ENCODE measurements around the gene HEXIM1. TPM values are rescaled to one million over a fixed set of nuclear protein-coding genes. Genes with fewer than 3 reads are reported as not detected.

HEXIM1 gene
- polyA plus RNA-seq, 1 donor, result 36.1 TPM

DNA sequence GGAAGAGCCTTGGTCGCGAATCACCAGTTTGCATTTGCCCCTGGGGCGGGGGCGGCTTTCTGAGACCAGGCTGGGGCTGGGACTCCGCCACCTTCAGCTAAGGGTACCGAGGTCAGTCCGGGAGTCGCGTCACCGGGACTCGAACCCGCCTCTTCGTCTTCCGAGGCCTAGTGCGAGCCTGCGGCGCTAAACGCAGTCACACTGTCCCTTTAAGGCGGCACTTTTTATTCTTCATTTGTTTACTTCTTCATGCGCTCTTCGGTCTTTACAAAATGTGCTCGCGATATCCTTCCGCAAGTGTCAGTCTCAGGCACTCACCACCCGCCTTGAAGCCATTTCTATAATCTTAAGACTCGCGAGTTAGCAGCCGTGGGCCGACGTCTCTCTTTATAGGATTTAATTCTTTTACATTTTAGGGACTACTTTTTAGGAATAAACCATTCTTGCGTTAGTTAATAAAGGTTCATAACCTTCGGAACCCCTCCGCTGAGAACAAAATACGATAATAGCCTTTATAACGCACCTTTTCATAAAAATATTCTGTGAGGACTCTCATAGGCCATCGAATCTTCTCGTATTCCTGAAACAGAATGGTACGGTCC lies 593 bp upstream of the HEXIM1 start:
- no peaks in the 10 kb centered on the region for H3K9me3 ChIP-seq (ENCODE audit: control insufficient read depth, low read depth, low read length)
- H3K36me3 ChIP-seq (ENCODE audit: control insufficient read depth, insufficient read depth, low read length), result no peaks in the 10 kb centered on the region
- peaks cover 42% of the 10 kb centered on the region for H3K4me1 ChIP-seq (ENCODE audit: control insufficient read depth, insufficient read depth, low read length)
- peak overlapping the region; percentile 92 for H3K27ac ChIP-seq (ENCODE audit: low read length)
- H3K4me3 ChIP-seq (ENCODE audit: low read length), result peak overlapping the region; percentile 62
- no peaks in the 10 kb centered on the region for H3K27me3 ChIP-seq (ENCODE audit: control insufficient read depth, insufficient read depth, low read length)
- DNase-seq, result peak; percentile 90 to 94
- WGBS (ENCODE audit: insufficient coverage, low lambda C conversion rate), result 0% methylated on average over 1 of the region's 38 CpGs

DNA sequence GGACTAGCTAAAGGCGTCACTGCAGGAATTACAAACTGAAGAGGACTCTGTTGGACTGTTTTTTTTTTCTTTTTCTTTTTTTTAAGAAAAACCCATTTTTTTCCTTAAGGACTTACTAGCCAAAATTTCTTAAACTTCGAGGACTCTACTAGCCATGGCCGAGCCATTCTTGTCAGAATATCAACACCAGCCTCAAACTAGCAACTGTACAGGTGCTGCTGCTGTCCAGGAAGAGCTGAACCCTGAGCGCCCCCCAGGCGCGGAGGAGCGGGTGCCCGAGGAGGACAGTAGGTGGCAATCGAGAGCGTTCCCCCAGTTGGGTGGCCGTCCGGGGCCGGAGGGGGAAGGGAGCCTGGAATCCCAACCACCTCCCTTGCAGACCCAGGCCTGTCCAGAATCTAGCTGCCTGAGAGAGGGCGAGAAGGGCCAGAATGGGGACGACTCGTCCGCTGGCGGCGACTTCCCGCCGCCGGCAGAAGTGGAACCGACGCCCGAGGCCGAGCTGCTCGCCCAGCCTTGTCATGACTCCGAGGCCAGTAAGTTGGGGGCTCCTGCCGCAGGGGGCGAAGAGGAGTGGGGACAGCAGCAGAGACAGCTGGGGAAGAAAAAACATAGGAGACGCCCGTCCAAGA lies 878 bp downstream of the HEXIM1 start:
- H3K9me3 ChIP-seq (ENCODE audit: control insufficient read depth, low read depth, low read length), result no peaks in the 10 kb centered on the region
- H3K27me3 ChIP-seq (ENCODE audit: control insufficient read depth, insufficient read depth, low read length), result no peaks in the 10 kb centered on the region
- 0% methylated on average over 2 of the region's 32 CpGs for WGBS (ENCODE audit: insufficient coverage, low lambda C conversion rate)
- H3K36me3 ChIP-seq (ENCODE audit: control insufficient read depth, insufficient read depth, low read length), result no peaks in the 10 kb centered on the region
- peak overlapping the region; percentile 65 for H3K4me3 ChIP-seq (ENCODE audit: low read length)
- H3K27ac ChIP-seq (ENCODE audit: low read length), result peak overlapping the region; percentile 97
- DNase-seq, result peak; percentile 87 to 91
- H3K4me1 ChIP-seq (ENCODE audit: control insufficient read depth, insufficient read depth, low read length), result peaks cover 34% of the 10 kb centered on the region

GRCh38 chr17:45149669-45150664 lies 1.7 kb downstream of the HEXIM1 start:
- 3% methylated on average over 6 of the region's 56 CpGs for WGBS (ENCODE audit: insufficient coverage, low lambda C conversion rate)
- peaks cover 28% of the 10 kb centered on the region for H3K4me1 ChIP-seq (ENCODE audit: control insufficient read depth, insufficient read depth, low read length)
- peak in 1 of 2 donors; percentile 87 for DNase-seq

DNA sequence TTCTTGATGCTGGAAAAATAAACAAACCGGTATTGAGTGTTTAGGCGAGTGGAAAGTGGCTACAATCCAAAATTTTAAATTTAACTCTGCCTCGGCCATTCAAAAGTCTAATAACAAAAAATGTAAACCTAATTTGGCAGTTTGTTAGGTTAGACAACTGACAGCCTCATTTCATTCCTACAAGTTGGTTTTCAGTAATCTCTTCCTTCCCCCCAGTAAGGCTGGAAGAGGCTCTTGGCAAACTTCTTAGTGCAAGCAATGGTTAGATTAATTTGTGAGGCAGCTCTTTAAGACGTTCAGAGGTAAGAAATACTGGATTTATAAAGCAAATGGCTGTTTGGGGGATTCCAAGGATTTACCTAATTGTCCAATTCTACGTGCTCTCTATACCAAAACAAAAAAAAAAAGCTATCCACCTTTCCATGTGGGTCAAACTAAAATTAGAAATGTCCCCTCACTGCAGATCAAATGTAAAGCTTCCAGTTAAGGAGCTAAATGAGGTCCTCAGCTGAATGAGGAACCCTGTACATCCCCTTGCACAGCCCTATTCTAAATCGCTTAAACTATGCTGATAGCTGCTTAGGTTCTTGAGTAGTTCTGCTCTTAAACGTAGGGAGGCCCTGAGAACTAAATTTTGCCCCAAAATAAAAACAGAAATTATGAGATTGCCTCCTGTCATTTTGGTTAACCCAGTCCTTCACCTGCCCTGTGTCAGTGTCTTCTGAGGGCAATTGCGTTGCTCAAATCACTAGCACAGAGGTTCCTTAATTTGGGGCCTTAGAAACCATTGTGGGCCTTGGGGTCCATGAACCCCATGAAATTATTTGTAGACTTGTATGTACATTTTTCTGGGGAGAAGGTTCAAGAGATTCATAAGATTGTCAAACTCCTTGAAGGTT lies 2.9 kb downstream of the HEXIM1 start:
- DNase-seq, result peak in 1 of 2 donors; percentile 14
- 0% methylated on average over 1 of the region's 8 CpGs for WGBS (ENCODE audit: insufficient coverage, low lambda C conversion rate)
- Histone ChIP-seq H3K36me3 (ENCODE audit: control insufficient read depth, insufficient read depth, low read length) (no peaks in the 10 kb centered on the region), H3K4me3 (ENCODE audit: low read length) (peak overlapping the region; percentile 65), H3K27me3 (ENCODE audit: control insufficient read depth, insufficient read depth, low read length) (no peaks in the 10 kb centered on the region), H3K4me1 (ENCODE audit: control insufficient read depth, insufficient read depth, low read length) (peaks cover 23% of the 10 kb centered on the region), H3K9me3 (ENCODE audit: control insufficient read depth, low read depth, low read length) (no peaks in the 10 kb centered on the region), H3K27ac (ENCODE audit: low read length) (peak overlapping the region; percentile 47)

More at GRCh38 chr17:45149669-45150664, 1.7 kb downstream of the HEXIM1 start:
- no peaks in the 10 kb centered on the region for H3K27me3 ChIP-seq (ENCODE audit: control insufficient read depth, insufficient read depth, low read length)
- H3K27ac ChIP-seq (ENCODE audit: low read length), result peak overlapping the region; percentile 97
- no peaks in the 10 kb centered on the region for H3K9me3 ChIP-seq (ENCODE audit: control insufficient read depth, low read depth, low read length)
- peak overlapping the region; percentile 65 for H3K4me3 ChIP-seq (ENCODE audit: low read length)
- H3K36me3 ChIP-seq (ENCODE audit: control insufficient read depth, insufficient read depth, low read length), result no peaks in the 10 kb centered on the region

DNA sequence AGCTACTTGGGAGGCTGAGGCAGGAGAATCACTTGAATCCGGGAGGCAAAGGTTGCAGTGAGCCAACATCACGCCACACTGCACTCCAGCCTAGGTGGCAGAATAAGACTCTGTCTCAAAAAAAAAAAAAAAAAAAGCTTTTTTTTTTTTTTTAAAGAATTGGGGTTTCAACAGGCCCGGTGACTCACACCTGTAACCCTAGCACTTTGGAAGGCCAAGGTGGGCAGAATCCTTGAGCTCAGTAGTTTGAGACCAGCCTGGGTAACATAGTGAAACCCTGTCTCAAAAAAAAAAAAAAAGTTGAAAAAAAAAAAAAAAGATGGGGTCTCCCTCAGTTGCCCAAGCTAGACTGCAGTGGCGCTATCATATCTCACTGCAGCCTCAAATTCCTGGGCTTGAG lies 6.8 kb downstream of the HEXIM1 start:
- H3K4me3 ChIP-seq (ENCODE audit: low read length), result no peak overlapping the region
- DNase-seq, result no peak
- peaks cover 28% of the 10 kb centered on the region for H3K4me1 ChIP-seq (ENCODE audit: control insufficient read depth, insufficient read depth, low read length)
- no CpG with 5 or more reads among the region's 4 CpGs for WGBS (ENCODE audit: insufficient coverage, low lambda C conversion rate)
- H3K27me3 ChIP-seq (ENCODE audit: control insufficient read depth, insufficient read depth, low read length), result no peaks in the 10 kb centered on the region
- no peaks in the 10 kb centered on the region for H3K36me3 ChIP-seq (ENCODE audit: control insufficient read depth, insufficient read depth, low read length)
- no peak overlapping the region for H3K27ac ChIP-seq (ENCODE audit: low read length)
- H3K9me3 ChIP-seq (ENCODE audit: control insufficient read depth, low read depth, low read length), result no peaks in the 10 kb centered on the region

GRCh38 chr17:45155483-45155882 lies 7.2 kb downstream of the HEXIM1 start:
- H3K4me1 ChIP-seq (ENCODE audit: control insufficient read depth, insufficient read depth, low read length), result peaks cover 28% of the 10 kb centered on the region
- no peak overlapping the region for H3K4me3 ChIP-seq (ENCODE audit: low read length)
- no peaks in the 10 kb centered on the region for H3K36me3 ChIP-seq (ENCODE audit: control insufficient read depth, insufficient read depth, low read length)
- no peak for DNase-seq
- H3K27me3 ChIP-seq (ENCODE audit: control insufficient read depth, insufficient read depth, low read length), result no peaks in the 10 kb centered on the region
- H3K27ac ChIP-seq (ENCODE audit: low read length), result no peak overlapping the region
- H3K9me3 ChIP-seq (ENCODE audit: control insufficient read depth, low read depth, low read length), result no peaks in the 10 kb centered on the region
- WGBS (ENCODE audit: insufficient coverage, low lambda C conversion rate), result no CpG with 5 or more reads among the region's 2 CpGs

DNA sequence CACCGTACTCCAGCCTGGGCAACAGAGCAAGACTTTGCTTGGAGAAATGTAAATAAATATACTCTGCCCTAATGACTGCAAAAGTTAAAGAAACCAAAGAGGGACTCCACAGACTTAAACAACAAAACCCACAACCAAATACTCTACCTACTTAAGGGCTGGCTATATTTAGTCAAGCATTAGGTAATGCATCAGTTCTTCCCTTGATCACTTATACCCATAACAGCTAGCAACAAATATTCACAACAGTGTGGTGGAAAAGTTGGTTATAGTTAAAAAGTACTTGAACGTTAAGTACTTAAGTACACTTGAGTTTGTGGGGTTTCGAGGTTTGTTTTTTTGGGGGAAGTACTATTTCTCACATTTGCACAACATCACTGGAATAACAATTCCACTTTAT lies 8.0 kb downstream of the HEXIM1 start:
- DNase-seq, result no peak
- Histone ChIP-seq H3K27me3 (ENCODE audit: control insufficient read depth, insufficient read depth, low read length) (no peaks in the 10 kb centered on the region), H3K4me1 (ENCODE audit: control insufficient read depth, insufficient read depth, low read length) (peaks cover 22% of the 10 kb centered on the region), H3K36me3 (ENCODE audit: control insufficient read depth, insufficient read depth, low read length) (no peaks in the 10 kb centered on the region), H3K9me3 (ENCODE audit: control insufficient read depth, low read depth, low read length) (no peaks in the 10 kb centered on the region), H3K4me3 (ENCODE audit: low read length) (no peak overlapping the region), H3K27ac (ENCODE audit: low read length) (no peak overlapping the region)
- 71% methylated on average over 1 of the region's 3 CpGs for WGBS (ENCODE audit: insufficient coverage, low lambda C conversion rate)

- H3K36me3 ChIP-seq (ENCODE audit: control insufficient read depth, insufficient read depth, low read length), result peaks cover 3% of the 10 kb centered on the region
- no peaks in the 10 kb centered on the region for H3K9me3 ChIP-seq (ENCODE audit: control insufficient read depth, low read depth, low read length)
- H3K27me3 ChIP-seq (ENCODE audit: control insufficient read depth, insufficient read depth, low read length), result no peaks in the 10 kb centered on the region
- peak overlapping the region; percentile 92 for H3K4me3 ChIP-seq (ENCODE audit: low read length)
- WGBS (ENCODE audit: insufficient coverage, low lambda C conversion rate), result no CpG with 5 or more reads among the region's 48 CpGs
- peak overlapping the region; percentile 96 for H3K27ac ChIP-seq (ENCODE audit: low read length)
- DNase-seq, result peak; percentile 70 to 88
- H3K4me1 ChIP-seq (ENCODE audit: control insufficient read depth, insufficient read depth, low read length), result peaks cover 26% of the 10 kb centered on the region
Observed at GRCh38 chr17:45160447-45161287, 12.4 kb downstream of the HEXIM1 start.

DNA sequence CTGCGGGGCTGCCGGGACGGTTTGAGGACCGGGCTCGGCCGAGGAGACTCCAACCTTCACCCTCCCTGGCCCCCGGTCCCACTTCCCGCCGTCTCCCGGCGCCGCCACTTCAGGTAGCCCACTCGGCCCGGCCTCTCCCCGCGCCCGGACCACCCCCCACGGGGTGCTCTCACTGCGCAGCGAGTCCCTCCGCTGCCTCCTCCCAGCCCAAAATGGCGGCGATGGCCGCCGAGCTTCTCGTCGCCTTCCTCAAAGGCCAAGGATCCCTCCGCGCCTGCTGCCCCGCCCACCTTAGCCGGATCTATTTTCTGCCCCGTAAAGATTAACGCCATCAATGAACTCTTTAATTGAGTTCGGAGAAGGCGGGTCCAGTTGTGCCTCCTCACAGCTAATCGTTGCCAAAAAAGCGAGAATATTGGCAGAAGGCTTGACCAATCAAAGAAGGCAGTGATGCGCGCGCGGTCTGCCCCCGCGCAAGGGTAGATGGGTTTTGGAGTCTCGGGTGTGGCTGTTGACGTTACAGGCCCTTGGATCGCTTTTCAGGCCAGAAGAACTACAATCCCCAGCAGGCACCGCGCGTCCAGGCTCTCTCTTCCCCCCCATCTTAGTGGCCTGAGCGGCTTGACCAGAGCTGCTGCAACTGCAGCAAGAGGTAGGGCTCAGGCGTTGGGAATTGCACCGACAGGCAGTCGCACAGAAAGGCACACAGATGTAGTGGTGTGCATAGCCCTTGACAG lies 13.2 kb downstream of the HEXIM1 start, which contains the start of gene HEXIM2:
Gene HEXIM2 (plus strand): TSS at position 588 of the 737 bp plus-strand sequence. CDS start 919 bp downstream, outside the sequence.
- no peaks in the 10 kb centered on the region for H3K9me3 ChIP-seq (ENCODE audit: control insufficient read depth, low read depth, low read length)
- H3K27ac ChIP-seq (ENCODE audit: low read length), result peak within 1 kb of the TSS; percentile 96
- H3K4me3 ChIP-seq (ENCODE audit: low read length), result peak within 1 kb of the TSS; percentile 92
- no CpG with 5 or more reads among the region's 53 CpGs for WGBS (ENCODE audit: insufficient coverage, low lambda C conversion rate)
- no peaks in the 10 kb centered on the region for H3K27me3 ChIP-seq (ENCODE audit: control insufficient read depth, insufficient read depth, low read length)
- peaks cover 26% of the 10 kb centered on the region for H3K4me1 ChIP-seq (ENCODE audit: control insufficient read depth, insufficient read depth, low read length)
- DNase-seq, result peak; percentile 100
- H3K36me3 ChIP-seq (ENCODE audit: control insufficient read depth, insufficient read depth, low read length), result peaks cover 3% of the 10 kb centered on the region

All from large intestine (tissue), 3 donors.